Stimulated activated CD4-positive, alpha-beta T cell treated with anti-CD3 and anti-CD28 coated beads, TNF-alpha, amount 100 ng/mL, for 24 hours (primary cell): Measurements from ENCODE around the gene USP5.
"Not testable (repeated sequence)": the region's sequence is repeated elsewhere in the genome, so short reads cannot be mapped to it uniquely, and the experiment has no call there.

Experiments
- DNase-seq, 3 experiments: peaks; one replicate each; pipeline ENCODE4 v3.0.0-alpha.2; 2020; ENCODE audit warnings: low read depth in 3 of 3

Gene USP5

DNA sequence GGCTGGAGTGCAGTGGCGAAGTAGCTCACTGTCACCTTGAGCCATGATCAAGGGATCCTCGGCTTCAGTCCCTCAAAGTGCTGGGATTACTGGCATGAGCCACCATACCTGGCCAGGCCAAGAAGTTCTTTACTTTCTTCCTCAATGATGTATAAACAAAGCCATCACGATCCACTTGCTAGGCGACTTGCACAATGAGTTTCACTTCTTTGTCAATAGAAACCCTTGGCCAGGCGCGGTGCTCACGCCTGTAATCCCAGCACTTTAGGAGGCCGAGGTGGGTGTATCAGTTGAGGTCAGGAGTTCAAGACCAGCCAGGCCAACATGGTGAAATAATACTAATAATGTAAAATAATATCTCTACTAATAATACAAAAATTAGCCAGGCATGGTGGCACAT is 35.5 kb downstream of the USP5 start:
- DNase-seq = no peak

DNA sequence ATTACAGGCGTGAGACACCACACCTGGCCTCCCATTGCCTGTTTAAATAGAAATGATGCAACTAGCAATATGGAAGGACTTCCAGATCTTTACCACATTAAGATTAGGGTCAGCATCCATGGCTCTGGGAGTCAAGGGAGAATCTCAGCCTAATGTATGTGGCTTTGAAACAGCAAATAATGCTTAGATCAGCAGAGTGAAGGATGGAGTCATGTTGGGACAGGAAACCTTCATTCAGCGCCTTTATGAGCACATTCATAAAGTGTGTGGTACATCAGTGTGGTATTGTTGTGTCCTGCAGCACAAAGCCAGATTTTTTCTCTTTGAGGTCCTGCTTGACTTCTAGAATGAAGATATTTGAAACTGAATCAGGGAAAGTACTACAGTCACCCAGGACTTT is 36.4 kb downstream of the USP5 start:
- no peak for DNase-seq

DNA sequence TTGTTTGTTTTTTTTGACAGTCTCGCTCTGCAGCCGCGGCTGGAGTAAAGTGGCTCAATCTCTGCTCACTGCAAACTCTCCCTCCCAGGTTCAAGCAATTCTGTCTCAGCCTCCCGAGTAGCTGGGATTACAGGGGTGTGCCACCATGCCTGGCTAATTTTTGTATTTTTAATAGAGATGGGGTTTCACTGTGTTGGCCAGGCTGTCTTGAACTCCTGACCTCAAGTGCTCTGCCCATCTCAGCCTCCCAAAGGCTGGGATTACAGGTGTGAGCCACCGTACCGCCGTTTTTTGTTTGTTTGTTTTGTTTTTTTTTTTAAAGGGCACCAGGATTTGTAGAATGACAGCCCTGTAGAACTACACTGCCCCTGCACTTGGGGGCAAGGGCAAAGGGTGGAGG is 36.8 kb downstream of the USP5 start:
- DNase-seq = not testable (repeated sequence)

DNA sequence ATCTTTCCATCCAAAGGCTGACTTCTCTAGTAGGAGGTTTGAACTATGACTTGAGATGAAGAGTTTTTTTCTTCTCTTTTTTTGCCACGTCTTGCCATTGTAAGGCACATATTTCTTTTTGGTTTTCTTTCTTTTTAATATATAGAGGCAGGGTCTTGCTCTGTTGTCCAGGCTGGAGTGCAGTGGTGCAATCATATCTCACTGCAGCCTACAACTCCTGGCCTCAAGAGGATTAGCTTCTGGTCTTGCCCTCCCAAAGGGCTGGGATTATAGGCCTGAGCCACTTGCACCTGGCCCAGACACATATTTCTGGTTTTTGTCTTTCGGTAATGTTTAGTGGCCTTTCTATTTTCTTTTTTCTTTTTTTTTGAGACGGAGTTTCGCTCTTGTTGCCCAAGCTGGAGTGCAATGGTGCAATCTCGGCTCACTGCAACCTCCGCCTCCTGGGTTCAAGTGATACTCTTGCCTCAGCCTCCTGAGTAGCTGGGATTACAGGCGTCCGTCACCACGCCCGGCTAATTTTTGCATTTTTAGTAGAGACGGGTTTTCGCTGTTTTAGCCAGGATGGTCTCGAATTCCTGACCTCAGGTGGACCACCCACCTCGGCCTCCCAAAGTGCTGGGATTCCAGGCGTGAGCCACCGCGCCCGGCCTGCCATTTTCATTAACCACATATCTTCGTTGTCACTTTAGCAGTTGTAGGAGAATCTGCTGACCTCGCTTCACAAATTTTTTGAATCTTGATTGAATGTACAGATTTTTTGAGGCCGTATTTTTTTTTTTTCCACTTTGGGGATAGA is 38.0 kb downstream of the USP5 start:
- DNase-seq = not testable (repeated sequence)

DNA sequence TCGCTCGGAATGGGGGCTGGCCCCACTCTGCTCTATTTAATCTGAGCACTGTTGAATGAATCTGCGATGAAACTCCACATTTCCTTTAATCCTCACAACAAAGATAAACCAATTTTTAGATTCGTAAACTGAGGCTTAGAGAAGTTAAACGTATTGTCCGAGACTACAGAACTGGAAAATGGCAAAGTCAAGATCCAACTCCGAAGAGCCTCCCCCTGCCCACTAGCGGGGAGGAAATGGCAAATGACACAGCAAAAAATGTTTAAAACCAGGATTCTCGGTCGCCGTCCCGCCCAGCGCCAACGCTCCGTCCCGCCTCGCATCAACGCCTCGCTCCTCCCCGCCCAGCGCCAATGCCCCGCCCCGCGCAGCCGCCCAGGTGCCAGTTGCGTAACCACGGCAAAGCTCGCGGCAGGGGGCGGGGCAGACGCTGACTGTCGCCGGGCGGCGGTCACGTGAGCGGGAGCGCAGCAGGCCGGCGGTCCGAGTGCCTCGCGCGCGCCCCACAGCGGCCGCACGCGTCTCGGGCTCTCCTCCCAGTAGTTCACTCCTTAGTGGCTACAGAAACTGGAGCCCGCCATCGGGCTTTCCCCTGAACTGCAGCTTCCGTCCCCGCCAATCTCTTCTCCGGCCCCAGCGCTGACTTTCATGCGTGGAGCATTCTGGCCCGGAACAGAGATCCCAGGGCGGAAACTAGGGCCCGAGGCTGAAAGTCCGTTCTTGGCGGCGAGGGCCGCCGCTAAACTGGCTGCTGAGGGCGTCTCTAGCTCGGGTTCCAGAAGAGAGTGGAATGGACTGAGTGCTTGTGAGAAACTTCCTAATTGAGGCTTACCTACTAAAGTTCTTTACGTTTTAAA is 39.1 kb downstream of the USP5 start:
- peak; percentile 96 to 99 (median 97) for DNase-seq

DNA sequence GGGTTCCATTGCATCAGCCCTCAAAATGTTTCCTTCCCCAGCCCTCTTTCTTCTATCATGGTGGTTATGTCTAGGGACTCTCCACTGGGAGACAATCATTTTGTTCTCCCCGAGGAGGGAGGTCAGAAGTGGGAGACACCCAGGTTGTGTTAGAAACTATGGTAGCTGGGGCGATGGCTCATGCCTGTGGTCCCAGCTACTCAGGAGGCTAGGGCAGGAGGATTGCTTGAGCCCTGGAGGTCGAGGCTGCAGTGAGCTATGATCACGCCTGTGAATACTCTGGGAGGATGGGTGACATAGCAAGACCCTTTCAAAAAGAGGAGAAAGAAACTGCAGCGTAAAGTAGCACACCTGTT is 39.7 kb downstream of the USP5 start:
- DNase-seq = no peak

DNA sequence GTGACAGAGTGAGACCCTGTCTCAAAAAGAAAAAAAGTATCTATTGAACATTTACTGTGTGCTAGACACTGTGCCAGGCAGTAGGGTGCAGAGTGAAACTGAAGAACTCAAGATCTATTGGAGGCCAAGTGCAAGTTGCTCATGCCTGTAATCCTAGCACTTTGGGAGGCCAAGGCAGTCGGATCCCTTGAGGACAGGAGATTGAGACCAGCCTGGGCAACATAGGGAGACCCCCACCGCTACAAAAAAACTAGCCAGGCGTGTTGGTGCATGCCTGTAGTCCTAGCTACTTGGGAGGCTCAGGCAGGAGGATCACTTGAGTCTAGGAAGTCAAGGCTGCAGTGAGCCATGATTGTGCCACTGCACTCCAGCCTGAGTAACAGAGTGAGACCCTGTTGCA is 40.7 kb downstream of the USP5 start:
- DNase-seq = not testable (repeated sequence)

DNA sequence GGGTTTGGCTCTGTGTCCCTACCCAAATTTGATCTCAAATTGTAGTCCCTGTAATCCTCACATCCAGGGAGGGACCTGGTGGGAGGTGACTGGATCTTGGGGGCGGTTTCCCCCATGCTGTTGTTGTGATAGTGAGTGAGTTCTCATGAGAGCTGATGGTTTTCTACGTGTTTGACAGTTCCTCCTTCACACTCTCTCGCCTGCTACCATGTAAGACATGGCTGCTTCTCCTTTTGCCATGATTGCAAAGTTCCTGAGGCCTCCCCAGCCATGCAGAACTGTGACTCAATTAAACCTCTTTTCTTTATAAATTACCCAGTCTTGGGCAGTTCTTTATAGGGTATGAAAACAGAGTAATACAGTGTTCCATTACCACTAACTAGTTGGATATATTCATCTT is 42.4 kb downstream of the USP5 start:
- DNase-seq = no peak

DNA sequence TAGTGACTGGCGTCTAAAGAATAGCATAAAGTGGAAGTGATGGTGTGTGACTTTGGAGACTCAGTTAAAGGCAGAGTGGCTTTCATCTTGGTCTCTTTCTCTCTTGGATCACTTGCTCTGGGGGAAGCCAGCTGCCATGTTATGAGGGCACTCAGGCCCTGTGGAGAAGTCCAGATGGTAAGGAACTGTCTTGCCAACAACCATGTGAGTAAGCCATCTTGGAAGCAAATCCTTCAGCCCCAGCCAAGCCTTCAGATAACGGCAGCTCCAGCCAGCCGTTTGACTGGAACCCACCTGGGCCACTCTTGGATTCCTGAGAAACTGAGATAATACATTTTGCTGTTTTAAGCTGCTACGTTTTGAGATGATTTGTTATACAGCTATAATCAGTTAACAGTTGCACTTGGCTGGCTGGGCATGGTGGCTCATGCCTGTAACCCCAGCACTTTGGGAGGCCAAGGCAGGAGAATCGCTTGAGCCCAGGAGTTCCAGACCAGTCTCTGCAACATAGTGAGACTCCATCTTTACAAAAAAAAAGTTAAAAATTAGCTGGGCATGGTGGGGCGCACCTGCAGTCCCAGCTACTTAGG is 45.0 kb downstream of the USP5 start:
- no peak for DNase-seq

DNA sequence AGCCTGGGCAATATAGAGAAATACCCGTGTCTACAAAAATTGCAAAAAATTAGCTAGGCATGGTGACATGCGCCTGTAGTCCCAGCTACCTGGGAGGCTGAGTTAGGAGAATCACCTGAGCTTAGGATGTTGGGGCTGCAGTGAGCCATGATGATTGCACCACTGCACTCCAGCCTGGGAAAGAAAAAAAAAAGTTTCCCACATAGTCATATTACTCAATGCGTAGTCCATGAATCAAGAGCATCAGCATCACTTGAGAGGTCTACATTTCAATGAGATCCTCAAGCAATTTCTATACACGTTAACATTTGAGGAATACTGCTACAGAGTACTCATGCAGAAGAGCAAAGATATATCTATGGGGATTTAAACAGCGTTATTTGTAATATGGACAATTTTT is 47.5 kb downstream of the USP5 start:
- no peak for DNase-seq

DNA sequence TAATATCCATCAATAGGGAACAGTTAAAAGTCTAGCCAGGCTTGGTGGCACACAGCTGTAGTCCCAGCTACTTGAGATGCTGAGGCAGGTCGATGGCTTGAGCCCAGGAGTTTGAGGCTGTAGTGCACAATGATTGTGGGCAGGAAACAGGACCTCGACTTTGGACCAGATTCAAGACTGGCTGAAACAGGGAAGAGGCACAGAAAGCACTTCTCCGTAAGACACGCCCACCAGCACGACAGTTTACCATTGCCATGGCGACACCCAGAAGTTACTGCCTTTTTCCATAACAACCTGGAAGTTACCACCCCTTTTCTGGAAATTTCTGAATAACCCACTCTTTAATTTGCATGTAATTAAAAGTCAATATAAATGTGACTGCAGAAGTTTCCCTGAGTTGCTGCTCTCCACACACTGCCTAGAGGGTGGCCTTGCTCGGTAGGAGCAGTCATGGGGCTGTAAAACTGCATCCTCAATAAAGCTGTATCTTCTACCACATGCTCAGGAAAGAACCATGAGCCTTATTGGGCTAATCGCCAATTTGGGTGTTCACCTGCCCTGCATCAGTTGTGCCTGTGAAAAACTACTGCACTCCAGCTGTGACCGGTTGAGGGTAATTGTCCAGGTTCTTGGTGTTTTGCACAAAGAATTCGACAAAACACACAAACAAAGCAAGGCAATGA is 48.0 kb downstream of the USP5 start:
- DNase-seq = no peak

DNA sequence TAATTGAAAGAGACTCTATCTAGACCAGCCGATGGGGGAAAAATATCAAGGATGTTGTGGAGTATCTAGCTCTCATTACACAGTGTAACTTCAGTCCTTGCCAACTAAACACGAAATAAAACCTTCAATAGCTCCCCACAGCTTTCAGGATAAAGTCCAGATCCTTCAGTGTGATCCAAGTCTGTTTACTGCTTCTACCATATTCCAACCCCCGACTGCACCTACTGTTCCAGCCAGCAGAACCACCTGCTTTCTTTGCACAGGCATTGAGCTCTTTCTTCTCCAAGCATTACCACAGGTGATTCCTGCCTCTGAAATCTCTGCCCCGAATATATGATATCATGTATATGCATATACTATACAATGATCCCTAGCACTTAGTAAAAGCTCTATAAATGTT is 50.5 kb downstream of the USP5 start:
- DNase-seq = no peak

DNA sequence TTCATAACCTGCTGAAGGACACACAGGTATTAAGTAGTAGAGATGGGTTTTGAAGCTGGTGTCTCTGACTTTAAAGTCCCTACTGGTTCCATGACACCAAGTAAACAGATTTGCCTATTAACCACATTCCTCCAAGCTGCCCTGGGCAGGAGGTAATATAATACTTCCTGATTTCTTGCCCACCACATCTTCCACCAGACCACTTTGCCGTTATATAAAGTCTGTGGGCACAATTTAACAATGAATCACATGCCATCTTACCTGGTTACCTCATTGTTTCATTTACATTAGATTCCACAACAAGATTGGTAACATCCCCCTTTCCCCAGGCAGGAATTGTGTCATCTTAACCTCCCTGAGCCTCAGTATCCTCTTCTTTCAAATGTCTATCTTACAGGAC is 51.8 kb downstream of the USP5 start:
- no peak for DNase-seq

DNA sequence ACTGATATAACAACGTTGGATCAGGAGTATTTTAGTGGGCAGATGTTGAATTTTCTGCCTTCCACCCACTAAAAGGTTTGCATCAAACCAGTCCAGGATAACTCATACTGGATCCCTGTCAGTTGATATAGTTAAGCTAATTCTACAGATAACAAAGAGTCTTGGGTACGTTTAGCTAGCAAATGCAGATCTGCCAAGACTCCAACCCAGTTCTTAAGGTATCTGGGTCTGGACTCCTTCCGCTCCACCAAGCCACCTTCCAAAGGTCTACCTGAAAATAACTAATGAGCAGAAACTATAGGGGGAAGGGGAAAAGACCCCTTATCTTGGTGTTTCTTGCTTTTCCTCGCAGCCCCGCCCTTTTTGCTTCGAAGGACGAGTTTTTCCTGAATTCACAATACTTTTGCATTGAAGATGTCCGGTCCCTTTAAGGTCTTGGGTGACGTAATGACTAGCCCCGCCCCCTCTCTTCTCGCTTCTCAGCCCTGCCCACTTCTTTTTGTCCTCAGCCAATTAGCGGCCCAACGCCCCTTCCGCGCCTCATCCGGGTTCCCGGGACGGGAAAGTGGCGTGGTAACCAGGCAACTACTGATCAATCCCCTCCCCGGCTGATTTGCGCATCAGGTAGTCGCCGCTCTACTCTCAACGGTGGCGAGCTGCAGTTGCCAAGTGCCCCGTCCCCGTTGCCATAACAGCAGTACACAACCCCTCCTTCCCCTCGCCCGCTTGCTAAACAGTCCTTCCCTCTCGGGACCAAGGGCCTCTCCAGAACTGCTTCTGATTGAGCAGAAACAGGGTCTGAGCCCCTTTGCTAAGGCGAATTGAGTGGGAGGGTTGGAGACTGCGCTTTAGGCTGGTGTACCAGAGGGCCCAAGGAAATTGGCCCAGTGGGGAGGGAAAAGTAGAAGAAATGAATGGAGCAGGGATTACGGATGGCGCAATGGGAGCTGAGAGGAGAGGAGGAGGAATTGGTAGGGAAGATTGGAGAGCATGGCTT is 52.6 kb downstream of the USP5 start, which contains the start of gene LRRC23:
Gene LRRC23, plus strand, starts transcription at position 543 of the 997 bp plus-strand sequence. CDS start 812 bp downstream, outside the sequence.
- DNase-seq = peak; percentile 96 to 98 (median 97)

DNA sequence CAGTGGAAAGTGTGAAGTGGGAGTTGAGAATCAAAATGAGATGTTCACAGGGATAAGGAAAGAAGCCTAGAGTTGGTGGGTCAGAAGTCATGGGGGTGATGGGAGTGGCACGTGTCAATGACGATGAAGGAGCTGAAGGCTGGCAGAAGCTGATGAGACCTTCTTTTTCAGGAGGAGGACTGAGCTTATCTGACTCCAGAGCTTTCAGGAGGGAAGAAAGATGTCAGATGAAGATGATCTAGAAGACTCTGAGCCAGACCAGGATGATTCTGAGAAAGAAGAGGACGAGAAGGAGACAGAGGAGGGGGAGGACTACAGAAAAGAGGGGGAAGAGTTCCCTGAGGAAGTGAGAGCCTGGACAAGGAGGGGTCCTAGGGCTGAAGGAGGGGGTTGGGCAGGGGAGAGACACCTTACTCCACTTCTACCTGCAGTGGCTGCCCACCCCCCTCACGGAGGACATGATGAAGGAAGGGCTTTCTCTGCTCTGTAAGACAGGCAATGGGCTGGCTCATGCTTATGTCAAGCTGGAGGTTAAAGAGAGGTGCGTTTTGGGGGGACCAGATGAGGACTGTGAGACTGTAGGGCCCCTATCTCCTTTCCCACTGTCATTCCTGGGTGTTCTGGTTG is 53.6 kb downstream of the USP5 start:
- no peak for DNase-seq

DNA sequence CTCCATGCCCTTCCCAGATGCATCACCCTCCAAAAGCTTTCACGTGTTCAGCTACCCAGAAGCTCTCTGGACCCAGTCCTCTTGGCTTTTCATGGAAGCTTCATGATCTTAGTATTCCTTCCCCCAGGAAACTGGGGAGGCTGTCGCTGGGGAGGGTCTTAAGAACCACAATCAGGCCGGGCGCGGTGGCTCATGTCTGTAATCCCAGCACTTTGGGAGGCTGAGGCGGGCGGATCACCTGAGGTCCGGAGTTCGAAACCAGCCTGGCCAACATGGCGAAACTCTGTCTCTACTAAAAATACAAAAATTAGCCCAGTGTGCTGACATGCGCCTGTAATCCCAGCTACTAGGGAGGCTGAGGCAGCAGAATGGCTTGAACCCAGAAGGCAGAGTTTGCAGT is 56.2 kb downstream of the USP5 start:
- DNase-seq = not testable (repeated sequence)

DNA sequence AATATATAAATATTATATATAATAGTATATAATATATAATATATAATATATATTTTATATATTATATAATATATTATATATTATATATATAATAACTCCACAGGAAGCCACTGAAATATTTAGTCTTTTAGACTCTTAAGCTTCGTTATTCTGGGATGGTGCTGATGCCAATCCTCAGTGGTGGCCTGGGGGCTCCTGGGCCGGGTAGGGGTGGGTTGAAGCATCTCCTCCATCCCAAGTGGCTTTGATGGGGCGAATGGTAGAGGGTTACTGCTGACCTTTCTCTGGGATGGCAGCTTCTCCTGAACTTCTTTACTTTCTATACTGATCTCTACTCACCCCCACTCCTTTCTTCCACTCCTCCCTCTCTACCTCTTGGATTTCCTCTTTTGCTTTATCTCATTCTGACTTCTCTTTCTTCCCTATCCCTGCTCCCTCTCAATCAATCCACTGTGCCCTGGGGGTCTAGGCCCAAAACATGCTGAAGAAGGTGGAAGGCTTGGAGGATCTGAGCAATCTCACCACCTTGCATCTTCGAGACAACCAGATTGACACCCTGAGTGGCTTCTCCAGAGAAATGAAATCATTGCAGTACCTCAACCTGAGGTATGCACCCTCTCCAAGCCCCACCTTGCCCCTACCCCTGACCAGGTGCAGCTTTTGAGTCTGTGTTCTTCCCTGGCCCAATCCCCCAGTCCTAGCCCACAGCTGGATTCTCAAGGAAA is 57.6 kb downstream of the USP5 start:
- no peak for DNase-seq

DNA sequence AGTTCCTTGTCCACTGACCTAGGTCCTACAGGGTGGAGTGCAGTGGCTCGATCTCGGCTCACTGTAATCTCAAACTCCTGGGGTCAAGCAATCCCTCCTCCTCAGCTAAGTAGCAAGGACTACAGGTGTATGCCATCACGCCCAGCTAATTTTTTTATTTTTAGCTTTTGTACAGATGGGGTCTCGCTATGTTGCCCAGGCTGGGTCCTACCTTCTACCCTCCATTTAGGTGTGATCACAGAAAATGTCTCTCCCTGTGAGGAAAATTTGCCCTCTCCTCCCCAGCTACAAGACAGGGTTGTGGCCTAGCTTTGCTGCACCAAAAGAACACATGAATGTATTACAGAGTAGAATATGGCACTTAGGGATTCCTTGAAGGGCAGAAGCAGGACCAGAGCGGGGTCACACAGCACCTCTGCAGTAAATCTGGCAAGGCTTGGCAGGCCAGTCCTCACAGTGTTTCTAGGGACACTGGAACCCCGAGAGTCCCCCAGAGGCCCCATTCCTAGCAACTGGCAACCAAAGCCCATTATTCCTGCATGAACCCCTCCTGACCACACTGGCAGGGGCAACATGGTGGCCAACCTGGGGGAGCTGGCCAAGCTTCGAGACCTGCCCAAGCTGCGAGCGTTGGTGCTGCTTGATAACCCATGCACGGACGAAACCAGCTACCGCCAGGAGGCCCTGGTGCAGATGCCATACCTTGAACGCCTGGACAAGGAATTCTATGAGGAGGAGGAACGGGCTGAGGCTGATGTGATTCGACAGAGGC is 60.4 kb downstream of the USP5 start:
- no peak for DNase-seq
